Duodenal mucosa (tissue), 2 donors: ENCODE measurements around the gene DPF3.
"Not testable (repeated sequence)": the region's sequence is repeated elsewhere in the genome, so short reads cannot be mapped to it uniquely, and the experiment has no call there.

Experiments
- H3K27ac ChIP-seq: one replicate; pipeline ENCODE4 v1.7.0; 2013; ENCODE audit warnings: low read depth, low read length
- H3K27me3 ChIP-seq, 2 donors: one replicate each; pipeline ENCODE4 v1.7.0; 2013; ENCODE audit warnings: low read length in 2 of 2, control low read depth in 1 of 2; ENCODE audit not compliant: insufficient read depth in 2 of 2, control insufficient read depth in 1 of 2
- H3K36me3 ChIP-seq, 2 donors: one replicate each; pipeline ENCODE4 v1.7.0; 2013; ENCODE audit warnings: low read length in 2 of 2, control low read depth in 1 of 2; ENCODE audit not compliant: insufficient read depth in 2 of 2, control insufficient read depth in 1 of 2
- H3K4me1 ChIP-seq, 2 donors: one replicate each; pipeline ENCODE4 v1.7.0; 2013; ENCODE audit warnings: low read length in 2 of 2, control low read depth in 1 of 2; ENCODE audit not compliant: insufficient read depth in 2 of 2, control insufficient read depth in 1 of 2
- H3K4me3 ChIP-seq, 2 donors: one replicate each; pipeline ENCODE4 v1.7.0; 2013; ENCODE audit warnings: low read length in 2 of 2, low read depth in 1 of 2
- H3K9ac ChIP-seq, 2 donors: one replicate each; pipeline ENCODE4 v1.7.0; 2013; ENCODE audit warnings: low read length in 2 of 2, low read depth in 1 of 2
- H3K9me3 ChIP-seq, 2 donors: one replicate each; pipeline ENCODE4 v1.7.0; 2013; ENCODE audit warnings: low read length in 2 of 2, control low read depth in 1 of 2; ENCODE audit not compliant: control insufficient read depth in 1 of 2

The DPF3 gene

GRCh38 chr14:72748921-72749320, 145.0 kb downstream of the DPF3 start:
- H3K4me1 ChIP-seq, H3K36me3 ChIP-seq, H3K9me3 ChIP-seq, H3K27me3 ChIP-seq, H3K4me3 ChIP-seq, H3K9ac ChIP-seq, H3K27ac ChIP-seq: not testable (repeated sequence)

GRCh38 chr14:72747652-72748051, 146.2 kb downstream of the DPF3 start:
- Histone ChIP-seq H3K4me1 (no peaks in the 10 kb centered on the region), H3K36me3 (no peaks in the 10 kb centered on the region)

GRCh38 chr14:72745991-72746980, 147.6 kb downstream of the DPF3 start:
- Histone ChIP-seq H3K27me3 (no peaks in the 10 kb centered on the region), H3K27ac (no peak overlapping the region), H3K9me3 (no peaks in the 10 kb centered on the region), H3K4me3 (no peak overlapping the region), H3K4me1 (no peaks in the 10 kb centered on the region), H3K9ac (no peak overlapping the region), H3K36me3 (no peaks in the 10 kb centered on the region)

More at GRCh38 chr14:72747652-72748051, 146.2 kb downstream of the DPF3 start:
- no peaks in the 10 kb centered on the region for H3K27me3 ChIP-seq
- no peak overlapping the region for H3K27ac ChIP-seq
- no peak overlapping the region for H3K4me3 ChIP-seq
- no peaks in the 10 kb centered on the region for H3K9me3 ChIP-seq
- no peak overlapping the region for H3K9ac ChIP-seq

GRCh38 chr14:72745546-72745945, 148.4 kb downstream of the DPF3 start:
- Histone ChIP-seq H3K27ac (no peak overlapping the region), H3K36me3 (no peaks in the 10 kb centered on the region), H3K4me3 (no peak overlapping the region), H3K9ac (no peak overlapping the region), H3K27me3 (no peaks in the 10 kb centered on the region), H3K4me1 (no peaks in the 10 kb centered on the region), H3K9me3 (no peaks in the 10 kb centered on the region)

- no peaks in the 10 kb centered on the region for H3K36me3 ChIP-seq
- no peak overlapping the region for H3K27ac ChIP-seq
- H3K27me3 ChIP-seq, result no peaks in the 10 kb centered on the region
- H3K4me3 ChIP-seq, result no peak overlapping the region
- no peaks in the 10 kb centered on the region for H3K4me1 ChIP-seq
- no peak overlapping the region for H3K9ac ChIP-seq
- no peaks in the 10 kb centered on the region for H3K9me3 ChIP-seq
Observed at GRCh38 chr14:72744416-72745120, 149.3 kb downstream of the DPF3 start.

GRCh38 chr14:72743626-72744025, 150.3 kb downstream of the DPF3 start:
- H3K9me3 ChIP-seq, result no peaks in the 10 kb centered on the region
- no peak overlapping the region for H3K27ac ChIP-seq
- H3K27me3 ChIP-seq, result no peaks in the 10 kb centered on the region
- H3K4me1 ChIP-seq, result no peaks in the 10 kb centered on the region
- no peak overlapping the region for H3K9ac ChIP-seq
- no peak overlapping the region for H3K4me3 ChIP-seq
- no peaks in the 10 kb centered on the region for H3K36me3 ChIP-seq

- H3K36me3 ChIP-seq, result no peaks in the 10 kb centered on the region
- H3K9ac ChIP-seq, result no peak overlapping the region
- H3K27ac ChIP-seq, result no peak overlapping the region
- no peaks in the 10 kb centered on the region for H3K9me3 ChIP-seq
- H3K27me3 ChIP-seq, result no peaks in the 10 kb centered on the region
- H3K4me1 ChIP-seq, result no peaks in the 10 kb centered on the region
- no peak overlapping the region for H3K4me3 ChIP-seq
Observed at GRCh38 chr14:72742838-72743195, 151.1 kb downstream of the DPF3 start.

- Histone ChIP-seq H3K4me1 (no peaks in the 10 kb centered on the region), H3K27ac (no peak overlapping the region)
Observed at GRCh38 chr14:72742118-72742837, 151.6 kb downstream of the DPF3 start.

GRCh38 chr14:72741826-72742117, 152.1 kb downstream of the DPF3 start:
- Histone ChIP-seq H3K36me3 (no peaks in the 10 kb centered on the region), H3K27ac (no peak overlapping the region), H3K27me3 (no peaks in the 10 kb centered on the region), H3K9me3 (no peaks in the 10 kb centered on the region), H3K4me3 (no peak overlapping the region), H3K4me1 (no peaks in the 10 kb centered on the region), H3K9ac (no peak overlapping the region)

More at GRCh38 chr14:72742118-72742837, 151.6 kb downstream of the DPF3 start:
- no peak overlapping the region for H3K4me3 ChIP-seq
- H3K36me3 ChIP-seq, result no peaks in the 10 kb centered on the region
- no peak overlapping the region for H3K9ac ChIP-seq
- no peaks in the 10 kb centered on the region for H3K27me3 ChIP-seq
- no peaks in the 10 kb centered on the region for H3K9me3 ChIP-seq
